Glutamatergic neuron (in vitro differentiated cells): Measurements from ENCODE around the gene SUCLG1. TPM values are rescaled to one million over a fixed set of nuclear protein-coding genes. Genes with fewer than 3 reads are reported as not detected.

Source experiments
- DNase-seq: peaks from one replicate; pipeline ENCODE4 v3.0.0; 2022
- H3K27ac Mint-ChIP-seq: one replicate; pipeline ENCODE4 v1.8.0; 2020; ENCODE audit warnings: mild to moderate bottlenecking, mixed read lengths, inconsistent platforms; ENCODE audit not compliant: unreplicated experiment
- H3K27me3 Mint-ChIP-seq: one replicate; pipeline ENCODE4 v1.8.0; 2020; ENCODE audit warnings: mild to moderate bottlenecking, moderate library complexity, mixed read lengths, inconsistent platforms; ENCODE audit not compliant: unreplicated experiment
- H3K36me3 Mint-ChIP-seq: one replicate; pipeline ENCODE4 v1.8.0; 2020; ENCODE audit warnings: mild to moderate bottlenecking, mixed read lengths, inconsistent platforms; ENCODE audit not compliant: unreplicated experiment
- H3K4me1 Mint-ChIP-seq: one replicate; pipeline ENCODE4 v1.8.0; 2020; ENCODE audit warnings: mild to moderate bottlenecking, low read depth, mixed read lengths, inconsistent platforms; ENCODE audit not compliant: unreplicated experiment
- H3K4me3 Mint-ChIP-seq: one replicate; pipeline ENCODE4 v1.8.0; 2020; ENCODE audit warnings: mild to moderate bottlenecking, mixed read lengths, inconsistent platforms; ENCODE audit not compliant: unreplicated experiment
- H3K9me3 Mint-ChIP-seq: one replicate; pipeline ENCODE4 v1.8.0; 2020; ENCODE audit warnings: mild to moderate bottlenecking, moderate library complexity, mixed read lengths, inconsistent platforms; ENCODE audit not compliant: unreplicated experiment
- total RNA-seq: library from RNA; stranded (reverse); fragmentation: NEBNext Ultra II Directional; extraction: Animal tissue kit (Norgen Biotek cat#: 25700); gene quantifications from one replicate; pipeline ENCODE4 v1.2.1, GENCODE V29; 2021; ENCODE audit not compliant: unreplicated experiment
- TF ChIP-seq, protein P1 (sequence below): fragments of 200-600 bp; sonication (generic); IDR thresholded peaks from one replicate; pipeline ENCODE4 v1.5.0; 2021; ENCODE audit not compliant: partially characterized antibody, unreplicated experiment

SUCLG1 gene
- total RNA-seq, 1 donor from 2014 or later = 68.5 TPM

DNA sequence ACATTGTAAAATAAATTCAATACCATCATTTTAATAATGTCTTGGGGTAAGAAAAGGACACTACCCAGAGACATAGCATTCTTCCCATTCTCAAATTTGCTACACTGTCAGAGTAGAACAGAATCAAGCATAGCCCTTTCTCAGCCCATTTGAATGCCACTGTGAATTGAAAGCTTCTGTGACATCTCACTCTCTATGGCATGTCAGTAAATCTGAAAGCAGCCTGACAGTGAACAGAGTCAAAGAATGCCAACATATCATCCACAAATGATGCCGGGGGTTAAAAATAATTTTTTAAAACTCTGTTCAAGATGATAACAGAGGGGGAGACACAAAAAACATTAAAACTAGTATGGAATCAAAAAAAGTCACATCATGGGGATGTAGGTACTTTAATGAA, 17.6 kb downstream of the SUCLG1 start:
- no peak for DNase-seq
- Mint-ChIP-seq H3K4me3 (no peak overlapping the region), H3K36me3 (peaks cover 17% of the 10 kb centered on the region), H3K27ac (no peak overlapping the region), H3K9me3 (no peaks in the 10 kb centered on the region), H3K4me1 (no peaks in the 10 kb centered on the region), H3K27me3 (no peaks in the 10 kb centered on the region)
- TF ChIP-seq, protein P1, sequence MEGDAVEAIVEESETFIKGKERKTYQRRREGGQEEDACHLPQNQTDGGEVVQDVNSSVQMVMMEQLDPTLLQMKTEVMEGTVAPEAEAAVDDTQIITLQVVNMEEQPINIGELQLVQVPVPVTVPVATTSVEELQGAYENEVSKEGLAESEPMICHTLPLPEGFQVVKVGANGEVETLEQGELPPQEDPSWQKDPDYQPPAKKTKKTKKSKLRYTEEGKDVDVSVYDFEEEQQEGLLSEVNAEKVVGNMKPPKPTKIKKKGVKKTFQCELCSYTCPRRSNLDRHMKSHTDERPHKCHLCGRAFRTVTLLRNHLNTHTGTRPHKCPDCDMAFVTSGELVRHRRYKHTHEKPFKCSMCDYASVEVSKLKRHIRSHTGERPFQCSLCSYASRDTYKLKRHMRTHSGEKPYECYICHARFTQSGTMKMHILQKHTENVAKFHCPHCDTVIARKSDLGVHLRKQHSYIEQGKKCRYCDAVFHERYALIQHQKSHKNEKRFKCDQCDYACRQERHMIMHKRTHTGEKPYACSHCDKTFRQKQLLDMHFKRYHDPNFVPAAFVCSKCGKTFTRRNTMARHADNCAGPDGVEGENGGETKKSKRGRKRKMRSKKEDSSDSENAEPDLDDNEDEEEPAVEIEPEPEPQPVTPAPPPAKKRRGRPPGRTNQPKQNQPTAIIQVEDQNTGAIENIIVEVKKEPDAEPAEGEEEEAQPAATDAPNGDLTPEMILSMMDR = no peak

DNA sequence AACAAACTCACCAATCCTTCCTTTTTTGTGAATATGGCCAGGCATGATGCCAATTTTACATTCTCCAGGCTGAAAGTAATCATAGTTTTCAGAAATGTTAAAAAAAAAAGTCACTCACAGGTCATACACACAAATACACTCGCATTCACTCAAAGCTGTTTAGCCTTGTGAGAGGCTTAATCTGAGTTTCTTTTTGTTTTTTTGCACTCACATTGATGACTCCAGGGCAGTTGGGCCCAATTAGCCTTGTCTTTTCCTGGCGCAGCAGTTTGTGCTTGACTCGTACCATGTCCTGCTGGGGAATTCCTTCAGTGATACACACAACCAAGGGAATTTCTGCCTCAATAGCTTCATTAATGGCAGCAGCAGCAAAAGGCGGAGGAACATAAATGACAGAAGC, 18.0 kb downstream of the SUCLG1 start:
- Mint-ChIP-seq H3K27me3 (no peaks in the 10 kb centered on the region), H3K4me1 (peaks cover under 1% of the 10 kb centered on the region), H3K4me3 (no peak overlapping the region), H3K36me3 (peaks cover 15% of the 10 kb centered on the region), H3K27ac (no peak overlapping the region), H3K9me3 (no peaks in the 10 kb centered on the region)
- TF ChIP-seq, protein P1 = no peak
- DNase-seq = no peak

DNA sequence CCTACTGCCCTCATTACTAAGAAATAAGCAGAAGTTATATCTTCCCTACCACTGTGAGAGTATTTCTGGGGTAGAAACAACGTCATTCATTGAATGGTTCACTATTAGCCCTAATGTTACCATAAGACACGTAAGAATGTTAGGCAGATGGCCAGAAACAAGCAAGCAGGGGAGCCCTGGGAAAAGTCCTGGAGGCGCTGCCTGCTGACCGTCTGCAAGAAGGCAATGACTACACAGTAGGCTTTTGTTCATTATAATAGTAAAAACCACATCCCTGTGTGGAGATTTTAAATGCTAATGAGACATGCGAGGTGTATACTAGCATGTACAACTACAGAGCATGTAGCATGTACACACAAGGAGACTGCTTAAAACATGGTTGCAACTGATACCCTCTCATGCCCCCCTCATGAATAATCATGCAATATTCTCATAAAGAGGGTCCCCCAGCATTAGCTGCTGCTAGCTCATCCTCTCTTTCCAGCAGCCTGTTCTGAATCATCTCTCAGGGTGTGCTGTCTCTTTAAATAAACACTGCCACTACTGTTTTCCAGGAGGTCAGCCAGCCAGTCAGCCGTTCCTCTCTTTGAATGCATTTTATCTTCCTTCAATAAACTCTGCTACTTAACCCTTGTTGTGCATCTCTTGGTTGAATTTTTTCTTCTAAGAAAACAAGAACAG, 23.6 kb downstream of the SUCLG1 start:
- Mint-ChIP-seq H3K9me3 (no peaks in the 10 kb centered on the region), H3K27me3 (no peaks in the 10 kb centered on the region), H3K27ac (peak overlapping the region; percentile 50), H3K36me3 (peaks cover 7% of the 10 kb centered on the region), H3K4me1 (peaks cover 9% of the 10 kb centered on the region), H3K4me3 (peak overlapping the region; percentile 4)
- TF ChIP-seq, protein P1 = no peak
- no peak for DNase-seq

DNA sequence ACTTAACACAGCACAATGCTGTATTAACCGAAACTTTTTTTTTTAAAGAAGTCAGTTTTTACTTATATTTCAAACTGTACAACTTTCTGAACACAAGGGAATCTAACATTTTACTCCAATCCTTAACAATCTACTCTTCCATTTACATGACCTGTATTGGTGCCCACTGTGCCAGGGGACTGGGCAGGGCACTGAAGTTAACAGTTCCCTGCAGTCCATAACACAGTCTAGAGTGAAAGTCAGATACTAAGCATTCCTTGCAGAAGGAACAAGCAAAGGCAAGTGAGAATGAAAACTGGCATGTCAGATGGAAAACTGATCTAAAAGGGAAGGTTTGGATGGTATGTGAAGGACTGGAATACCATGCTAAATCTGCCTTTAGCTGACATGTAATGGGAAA, 29.8 kb downstream of the SUCLG1 start:
- TF ChIP-seq, protein P1 = no peak

DNA sequence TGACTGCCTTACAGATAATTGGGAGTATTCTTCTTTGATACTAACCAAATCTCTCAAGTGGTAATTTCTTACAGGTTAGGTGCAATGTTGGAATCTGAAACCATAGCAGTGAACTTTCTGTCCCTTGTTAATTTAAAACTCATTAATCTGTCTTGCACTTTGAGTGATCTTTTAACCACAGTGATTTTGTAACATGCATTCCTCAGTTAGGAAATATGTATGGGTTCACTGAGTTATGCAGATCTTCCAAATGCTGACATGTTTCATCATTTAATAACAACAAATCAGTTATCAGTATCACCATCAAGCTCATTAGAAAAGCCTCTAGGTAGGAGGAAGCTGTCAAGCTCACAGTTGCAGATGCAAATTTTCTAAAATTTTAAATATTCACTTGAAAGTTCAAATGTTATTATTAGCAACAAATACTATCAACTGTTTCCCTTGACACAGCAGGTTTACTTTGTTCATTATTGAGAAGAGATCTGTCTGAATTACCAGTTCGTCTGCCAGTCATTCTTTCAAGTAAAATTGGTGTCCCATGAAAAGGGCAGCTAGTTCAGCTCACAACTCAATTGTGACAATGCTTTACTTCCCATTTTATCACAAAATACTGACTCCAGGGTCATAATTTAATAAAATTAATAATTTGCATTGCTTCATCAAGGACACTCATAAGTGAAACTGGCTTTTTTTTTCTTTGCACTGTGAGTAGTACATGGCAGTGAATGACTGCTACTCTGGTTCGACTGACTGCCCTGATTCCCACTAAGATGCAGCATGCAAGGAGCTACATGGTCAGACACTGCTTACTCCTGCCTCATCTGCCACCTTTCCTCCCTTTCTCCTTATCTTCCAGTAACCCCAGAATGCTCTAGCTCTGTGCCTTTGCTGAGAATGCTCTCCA, 31.6 kb downstream of the SUCLG1 start:
- Mint-ChIP-seq H3K27ac (peak overlapping the region; percentile 44), H3K4me1 (no peaks in the 10 kb centered on the region), H3K36me3 (no peaks in the 10 kb centered on the region), H3K4me3 (no peak overlapping the region), H3K9me3 (no peaks in the 10 kb centered on the region), H3K27me3 (no peaks in the 10 kb centered on the region)
- DNase-seq = no peak
- TF ChIP-seq, protein P1 = no peak

More for the DNA sequence above, 29.8 kb downstream of the SUCLG1 start:
- Mint-ChIP-seq H3K27ac (no peak overlapping the region), H3K4me1 (no peaks in the 10 kb centered on the region), H3K36me3 (no peaks in the 10 kb centered on the region), H3K27me3 (no peaks in the 10 kb centered on the region), H3K4me3 (no peak overlapping the region), H3K9me3 (no peaks in the 10 kb centered on the region)
- DNase-seq = no peak
